ENCODE data around the gene OR12D2.
"Not testable (repeated sequence)": the region's sequence is repeated elsewhere in the genome, so short reads cannot be mapped to it uniquely, and the experiment has no call there.

DNA sequence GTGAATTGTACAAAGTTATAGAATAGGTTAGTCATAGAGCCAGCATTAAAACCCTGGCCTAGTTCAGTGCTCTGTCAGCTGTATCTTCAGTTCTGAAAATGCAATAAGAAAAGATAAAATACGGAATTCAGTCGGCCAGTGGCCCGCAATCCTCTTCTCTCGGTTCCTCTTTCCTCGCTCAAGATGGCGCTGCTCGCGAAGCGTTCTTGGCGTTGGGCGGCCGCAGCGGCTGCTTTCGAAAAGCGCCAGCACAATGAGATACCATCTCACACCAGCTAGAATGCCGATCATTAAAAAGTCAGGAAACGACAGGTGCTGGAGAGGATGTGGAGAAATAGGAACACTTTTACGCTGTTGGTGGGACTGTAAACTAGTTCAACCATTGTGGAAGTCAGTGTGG is 41.3 kb downstream of the OR12D2 start:
- TF ChIP-seq, protein P1, sequence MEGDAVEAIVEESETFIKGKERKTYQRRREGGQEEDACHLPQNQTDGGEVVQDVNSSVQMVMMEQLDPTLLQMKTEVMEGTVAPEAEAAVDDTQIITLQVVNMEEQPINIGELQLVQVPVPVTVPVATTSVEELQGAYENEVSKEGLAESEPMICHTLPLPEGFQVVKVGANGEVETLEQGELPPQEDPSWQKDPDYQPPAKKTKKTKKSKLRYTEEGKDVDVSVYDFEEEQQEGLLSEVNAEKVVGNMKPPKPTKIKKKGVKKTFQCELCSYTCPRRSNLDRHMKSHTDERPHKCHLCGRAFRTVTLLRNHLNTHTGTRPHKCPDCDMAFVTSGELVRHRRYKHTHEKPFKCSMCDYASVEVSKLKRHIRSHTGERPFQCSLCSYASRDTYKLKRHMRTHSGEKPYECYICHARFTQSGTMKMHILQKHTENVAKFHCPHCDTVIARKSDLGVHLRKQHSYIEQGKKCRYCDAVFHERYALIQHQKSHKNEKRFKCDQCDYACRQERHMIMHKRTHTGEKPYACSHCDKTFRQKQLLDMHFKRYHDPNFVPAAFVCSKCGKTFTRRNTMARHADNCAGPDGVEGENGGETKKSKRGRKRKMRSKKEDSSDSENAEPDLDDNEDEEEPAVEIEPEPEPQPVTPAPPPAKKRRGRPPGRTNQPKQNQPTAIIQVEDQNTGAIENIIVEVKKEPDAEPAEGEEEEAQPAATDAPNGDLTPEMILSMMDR (IDR thresholded peaks at IDR 0.05) = not testable (repeated sequence)
- not testable (repeated sequence) for TF ChIP-seq POLR2A (IDR thresholded peaks at IDR 0.05)

All from stomach (tissue), 4 donors.